ENCODE results near the gene CFHR1.
A peak's percentile ranks its signal among the peaks of the same experiment; 100 is the strongest.
"Not testable (repeated sequence)": the region's sequence is repeated elsewhere in the genome, so short reads cannot be mapped to it uniquely, and the experiment has no call there.

CFHR1 gene

DNA sequence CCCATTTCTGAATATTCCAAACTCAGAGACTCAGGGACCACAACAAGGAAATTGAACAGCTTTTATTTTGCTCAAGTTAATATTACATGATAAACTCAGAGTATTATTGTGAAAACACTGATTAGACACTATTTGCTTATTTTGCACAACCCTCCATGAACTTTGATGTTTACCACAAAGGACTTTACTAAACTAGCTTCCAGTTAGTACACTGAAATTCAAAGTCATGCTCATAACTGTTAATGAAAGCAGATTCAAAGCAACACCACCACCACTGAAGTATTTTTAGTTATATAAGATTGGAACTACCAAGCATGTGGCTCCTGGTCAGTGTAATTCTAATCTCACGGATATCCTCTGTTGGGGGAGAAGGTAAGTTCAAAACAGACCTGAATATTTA lies at the start of gene CFHR1:
TSS of gene CFHR1 (plus strand) at position 201 of the 400 bp plus-strand sequence. CDS start at position 315, 114 bp downstream.
- DNase-seq (ENCODE audit: low read depth in 1 of 2, low spot score in 1 of 2), result not testable (repeated sequence)

DNA sequence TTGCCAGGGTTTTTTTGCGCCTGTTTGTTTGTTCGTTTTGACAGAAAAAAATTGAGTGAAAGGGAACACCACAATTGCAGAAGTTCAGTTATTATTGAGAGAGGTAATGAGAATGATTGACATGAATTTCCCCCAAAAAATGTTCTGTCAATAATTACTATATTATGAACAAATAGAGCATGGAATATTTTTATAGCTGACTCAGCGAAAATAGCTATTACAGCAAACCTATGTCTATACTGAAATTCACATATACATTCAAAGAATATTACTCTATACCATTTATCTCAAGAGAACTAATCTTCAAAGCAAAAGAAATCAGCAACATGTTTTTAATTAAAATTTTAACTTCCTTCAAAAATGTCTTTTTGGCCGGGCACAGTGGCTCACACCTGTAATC lies 49.7 kb upstream of the CFHR1 start:
- DNase-seq (ENCODE audit: low read depth in 1 of 2, low spot score in 1 of 2), result not testable (repeated sequence)

DNA sequence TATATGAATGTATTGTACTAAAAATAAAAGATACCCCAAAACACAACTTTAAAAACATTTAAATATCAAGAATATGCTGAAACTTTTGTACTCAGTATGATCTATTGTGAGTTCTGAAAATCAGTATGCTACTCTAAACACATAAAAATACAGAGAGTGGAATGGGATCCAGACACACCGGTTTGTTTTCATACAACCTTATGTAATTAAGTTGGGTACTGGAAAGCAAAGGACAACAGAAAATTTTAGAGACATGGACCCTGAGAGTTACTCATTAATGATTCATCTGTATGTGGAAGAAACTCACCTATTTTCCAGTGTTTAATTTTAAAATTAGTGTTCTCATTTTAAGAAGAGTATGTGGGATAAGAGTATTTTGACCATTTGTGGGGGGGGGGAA lies 45.8 kb upstream of the CFHR1 start:
- DNase-seq (ENCODE audit: low read depth in 1 of 2, low spot score in 1 of 2), result no peak

DNA sequence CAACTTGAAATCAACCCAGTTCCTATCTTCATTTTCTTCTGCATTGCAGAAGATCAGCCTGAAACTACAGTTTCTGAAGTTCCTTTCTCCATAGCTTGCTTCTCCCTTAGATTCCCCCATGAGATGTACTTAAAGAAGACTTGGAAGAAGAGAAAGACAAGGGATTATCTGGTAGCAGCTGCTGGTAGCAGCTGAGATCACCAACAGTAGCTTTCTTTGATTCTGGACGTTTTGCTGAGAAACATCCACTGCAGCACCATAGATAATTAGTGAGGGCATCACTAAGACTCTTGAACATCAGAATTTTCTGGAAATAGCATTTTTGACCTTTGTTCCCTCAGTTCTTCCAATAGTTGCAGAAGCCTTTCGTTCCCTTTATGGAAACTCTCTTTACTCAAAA lies 45.4 kb upstream of the CFHR1 start:
- no peak for DNase-seq (ENCODE audit: low read depth in 1 of 2, low spot score in 1 of 2)

DNA sequence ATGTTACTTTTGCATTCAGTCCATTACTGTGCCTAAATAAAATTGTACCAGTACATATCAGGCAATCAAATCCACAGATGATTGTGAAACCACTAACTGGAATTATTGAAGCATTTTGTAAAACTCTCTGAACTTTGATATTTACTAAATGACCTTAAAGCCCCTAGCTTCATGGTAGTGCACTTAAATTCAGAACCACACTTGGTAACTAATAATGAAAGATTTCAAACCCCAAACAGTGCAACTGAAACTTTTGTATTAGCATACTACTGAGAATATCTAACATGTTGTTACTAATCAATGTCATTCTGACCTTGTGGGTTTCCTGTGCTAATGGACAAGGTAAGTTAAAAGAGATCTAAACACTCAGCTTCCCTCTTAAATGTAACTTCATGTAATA lies 44.9 kb upstream of the CFHR1 start, which contains the start of gene CFHR3:
TSS of gene CFHR3 (plus strand) at position 238 of the 400 bp plus-strand sequence. CDS start at position 285, 47 bp downstream.
- no peak for DNase-seq (ENCODE audit: low read depth in 1 of 2, low spot score in 1 of 2)

DNA sequence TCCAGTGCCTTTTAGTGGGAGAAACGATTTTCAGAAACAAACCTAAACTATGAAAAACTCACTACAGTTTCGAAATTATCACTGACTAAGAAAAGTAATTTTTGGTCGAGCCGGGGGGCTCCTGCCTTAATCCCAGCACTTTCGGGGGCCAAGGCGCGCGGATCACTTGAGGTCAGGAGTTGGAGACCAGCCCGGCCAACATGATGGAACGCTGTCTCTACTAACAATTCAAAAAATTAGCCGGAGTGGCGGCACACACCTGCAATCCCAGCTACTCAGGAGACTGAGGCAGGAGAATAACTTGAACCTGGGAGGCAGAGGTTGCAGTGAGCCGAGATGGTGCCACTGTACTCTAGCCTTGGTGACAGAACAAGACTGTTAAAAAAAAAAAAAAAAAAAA lies 41.9 kb upstream of the CFHR1 start:
- DNase-seq (ENCODE audit: low read depth in 1 of 2, low spot score in 1 of 2), result no peak

DNA sequence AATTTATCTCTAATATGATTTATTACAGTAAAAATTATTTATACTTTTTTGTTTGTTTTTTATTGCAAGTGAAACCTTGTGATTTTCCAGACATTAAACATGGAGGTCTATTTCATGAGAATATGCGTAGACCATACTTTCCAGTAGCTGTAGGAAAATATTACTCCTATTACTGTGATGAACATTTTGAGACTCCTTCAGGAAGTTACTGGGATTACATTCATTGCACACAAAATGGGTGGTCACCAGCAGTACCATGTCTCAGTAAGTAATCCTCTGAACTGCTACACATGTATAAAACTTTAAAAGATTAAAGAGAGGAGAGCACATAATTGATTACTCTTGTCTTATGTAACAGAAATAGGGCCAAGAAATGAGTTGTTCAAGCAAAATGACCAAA lies 40.4 kb upstream of the CFHR1 start:
- no peak for DNase-seq (ENCODE audit: low read depth in 1 of 2, low spot score in 1 of 2)

DNA sequence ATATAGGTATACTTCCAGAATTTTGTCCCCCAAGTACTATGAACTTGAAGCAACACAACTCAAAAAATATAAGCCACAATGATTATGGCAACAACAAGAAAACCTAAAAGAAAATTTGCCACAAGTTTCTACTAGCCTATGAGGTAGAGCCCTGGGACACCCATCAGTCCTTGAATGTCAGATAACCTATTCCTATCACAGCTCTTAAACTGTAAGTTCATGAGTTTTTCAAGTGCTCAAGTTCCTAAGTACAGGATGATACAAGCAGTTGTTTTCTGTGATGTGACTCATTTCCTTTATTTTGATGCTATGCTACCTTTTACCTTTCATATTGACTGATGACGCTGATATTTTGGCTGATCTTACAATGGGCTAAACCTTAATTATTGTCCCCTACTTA lies 28.3 kb upstream of the CFHR1 start:
- DNase-seq (ENCODE audit: low read depth in 1 of 2, low spot score in 1 of 2), result not testable (repeated sequence)

DNA sequence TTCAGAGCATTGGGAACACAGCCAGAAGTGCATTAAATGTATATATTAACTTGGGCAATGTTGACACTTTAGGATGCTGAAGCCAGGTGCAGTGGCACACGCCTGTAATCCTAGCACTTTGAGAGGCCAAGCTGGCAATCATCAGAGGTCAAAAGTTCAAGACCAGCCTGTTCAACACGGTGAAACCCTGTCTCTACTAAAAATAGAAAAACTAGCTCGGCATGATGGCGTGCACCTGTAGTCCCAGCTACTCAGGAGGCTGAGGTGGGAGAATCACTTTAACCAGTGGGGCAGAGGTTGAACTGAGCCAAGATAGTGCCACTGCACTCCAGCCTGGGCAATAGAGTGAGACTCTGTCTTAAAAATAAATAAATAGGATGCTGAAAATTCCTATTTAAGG lies 25.4 kb upstream of the CFHR1 start:
- DNase-seq (ENCODE audit: low read depth in 1 of 2, low spot score in 1 of 2), result not testable (repeated sequence)

DNA sequence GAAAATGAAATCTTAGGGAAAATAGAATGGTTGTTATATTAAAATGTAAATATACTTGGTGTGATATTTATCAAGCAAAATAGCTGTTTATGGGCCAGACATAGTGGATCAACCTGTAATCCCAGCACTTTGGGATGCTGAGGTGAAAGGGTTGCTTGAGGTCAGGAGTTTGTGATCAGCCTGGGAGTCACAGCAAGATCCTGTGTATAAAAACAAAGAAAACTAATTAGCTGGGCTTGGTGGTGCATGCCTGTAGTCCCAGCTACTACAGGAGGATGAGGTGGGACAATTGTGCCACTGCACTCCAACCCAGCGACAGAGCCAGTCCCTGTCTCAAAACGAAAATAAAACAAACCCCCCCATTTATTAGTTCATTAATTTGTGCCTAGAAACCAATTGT lies 21.6 kb upstream of the CFHR1 start:
- no peak for DNase-seq (ENCODE audit: low read depth in 1 of 2, low spot score in 1 of 2)

DNA sequence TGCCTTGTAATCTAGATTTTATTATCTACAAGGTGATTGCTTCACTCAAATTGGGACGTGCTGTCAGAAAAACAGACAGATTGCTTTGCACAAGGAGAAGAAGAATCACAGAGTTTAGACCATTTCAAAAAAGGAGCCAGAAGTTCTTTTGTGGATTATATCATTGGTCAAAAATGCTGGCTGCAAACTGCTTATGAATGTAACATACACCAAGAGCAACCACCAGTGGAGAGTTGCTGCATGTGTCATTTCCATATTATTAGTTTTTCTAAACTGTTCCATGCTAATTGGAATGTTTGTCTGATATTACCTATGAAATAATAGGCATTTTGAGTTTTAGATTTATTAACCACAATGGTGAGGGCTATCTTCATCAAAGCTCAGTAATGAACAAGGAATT lies 17.6 kb upstream of the CFHR1 start:
- DNase-seq (ENCODE audit: low read depth in 1 of 2, low spot score in 1 of 2), result not testable (repeated sequence)

DNA sequence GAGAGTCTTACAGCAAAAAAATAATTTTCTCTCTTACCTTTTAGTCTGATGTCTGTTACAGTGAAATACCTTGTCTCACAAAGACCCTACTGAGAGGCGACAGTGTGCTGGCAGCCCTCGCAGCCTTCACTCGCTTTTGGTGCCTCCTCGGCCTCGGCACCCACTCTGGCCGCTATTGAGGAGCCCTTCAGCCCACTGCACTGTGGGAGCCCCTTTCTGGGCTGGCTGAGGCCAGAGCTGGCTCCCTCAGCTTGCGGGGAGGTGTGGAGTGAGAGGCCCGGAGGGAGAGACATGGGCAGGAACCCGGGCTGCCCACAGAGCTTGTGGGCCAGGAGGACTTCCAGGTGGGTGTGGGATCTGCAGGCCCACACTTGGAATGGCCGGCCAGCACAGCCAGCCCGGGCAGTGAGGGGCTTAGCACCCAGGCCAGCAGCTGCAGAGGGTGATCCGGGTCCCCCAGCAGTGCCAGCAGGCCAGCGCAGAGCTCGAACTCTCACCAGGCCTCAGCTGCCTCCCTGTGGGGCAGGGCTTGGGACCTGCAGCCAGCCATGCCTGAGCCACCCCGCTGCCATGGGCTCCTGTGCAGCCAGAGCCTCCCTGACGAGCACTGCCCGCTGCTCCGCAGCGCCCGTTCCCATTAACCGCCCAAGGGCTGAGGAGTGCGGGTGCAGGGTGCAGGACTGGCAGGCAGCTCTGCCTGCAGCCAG lies 10.8 kb upstream of the CFHR1 start:
- DNase-seq (ENCODE audit: low read depth in 1 of 2, low spot score in 1 of 2), result no peak

DNA sequence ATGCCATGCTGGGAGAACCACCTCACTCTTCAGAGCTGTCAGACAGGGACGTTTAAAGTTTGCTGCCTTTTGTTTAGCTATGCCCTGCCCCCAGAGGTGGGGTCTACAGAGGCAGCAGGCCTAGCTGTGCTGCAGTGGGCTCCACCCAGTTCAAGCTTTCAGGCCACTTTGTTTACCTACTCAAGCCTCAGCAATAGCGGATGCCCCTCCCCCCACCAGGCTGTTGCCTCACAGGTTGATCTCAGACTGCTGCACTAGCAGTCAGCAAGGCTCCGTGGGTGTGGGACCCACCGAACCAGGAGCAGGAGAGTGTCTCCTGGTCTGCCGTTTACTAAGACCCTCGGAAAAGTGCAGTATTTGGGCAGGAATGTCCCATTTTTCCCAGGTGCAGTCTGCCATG lies 2.1 kb upstream of the CFHR1 start:
- DNase-seq (ENCODE audit: low read depth in 1 of 2, low spot score in 1 of 2), result not testable (repeated sequence)

DNA sequence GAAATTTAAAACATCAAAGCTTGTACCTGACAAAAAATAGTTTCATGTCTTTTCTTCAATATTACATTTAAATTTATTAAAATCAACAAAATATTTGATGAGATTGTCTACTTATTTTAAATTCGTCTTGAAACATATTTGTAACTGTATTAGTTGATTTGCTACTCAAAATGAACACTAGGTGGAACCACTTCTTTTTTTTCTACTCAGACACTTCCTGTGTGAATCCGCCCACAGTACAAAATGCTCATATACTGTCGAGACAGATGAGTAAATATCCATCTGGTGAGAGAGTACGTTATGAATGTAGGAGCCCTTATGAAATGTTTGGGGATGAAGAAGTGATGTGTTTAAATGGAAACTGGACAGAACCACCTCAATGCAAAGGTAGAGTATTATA lies 8.3 kb downstream of the CFHR1 start:
- DNase-seq (ENCODE audit: low read depth in 1 of 2, low spot score in 1 of 2), result peak in 1 of 2 donors; percentile 2

DNA sequence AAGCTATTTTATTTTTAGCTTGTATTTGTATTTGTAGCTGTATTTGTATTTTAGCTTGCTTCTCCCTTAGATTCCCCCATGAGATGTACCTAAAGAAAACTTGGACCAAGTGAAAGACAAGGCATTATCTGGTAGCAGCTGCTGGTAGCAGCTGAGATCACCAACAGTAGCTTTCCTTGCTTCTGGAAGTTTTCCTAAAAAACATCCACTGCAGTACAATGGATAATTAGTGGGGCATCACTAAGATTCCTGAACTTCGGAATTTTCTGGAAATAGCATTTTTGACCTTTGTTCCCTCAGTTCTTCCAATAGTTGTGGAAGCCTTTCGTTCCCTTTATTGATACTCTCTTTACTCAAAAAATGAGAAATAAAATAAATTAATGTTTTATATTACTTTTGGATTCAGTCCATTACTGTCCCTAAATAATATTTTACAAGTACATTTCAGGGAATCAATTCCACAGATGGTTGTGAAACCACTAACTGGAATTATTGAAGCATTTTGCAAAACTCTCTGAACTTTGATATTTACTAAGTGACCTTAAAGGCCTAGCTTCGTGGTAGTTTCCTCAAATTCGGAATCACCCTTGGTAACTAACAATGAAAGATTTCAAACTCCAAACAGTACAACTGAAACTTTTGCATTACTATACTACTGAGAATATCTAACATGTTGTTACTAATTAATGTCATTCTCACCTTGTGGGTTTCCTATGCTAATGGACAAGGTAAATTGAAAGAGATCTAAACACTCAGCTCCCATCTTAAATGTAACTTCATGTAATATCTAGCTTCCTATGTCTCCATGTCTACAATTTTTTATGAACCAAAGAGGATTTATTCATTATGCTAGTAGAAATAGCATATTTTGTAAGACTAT lies 30.3 kb downstream of the CFHR1 start:
- DNase-seq (ENCODE audit: low read depth in 1 of 2, low spot score in 1 of 2), result not testable (repeated sequence)

DNA sequence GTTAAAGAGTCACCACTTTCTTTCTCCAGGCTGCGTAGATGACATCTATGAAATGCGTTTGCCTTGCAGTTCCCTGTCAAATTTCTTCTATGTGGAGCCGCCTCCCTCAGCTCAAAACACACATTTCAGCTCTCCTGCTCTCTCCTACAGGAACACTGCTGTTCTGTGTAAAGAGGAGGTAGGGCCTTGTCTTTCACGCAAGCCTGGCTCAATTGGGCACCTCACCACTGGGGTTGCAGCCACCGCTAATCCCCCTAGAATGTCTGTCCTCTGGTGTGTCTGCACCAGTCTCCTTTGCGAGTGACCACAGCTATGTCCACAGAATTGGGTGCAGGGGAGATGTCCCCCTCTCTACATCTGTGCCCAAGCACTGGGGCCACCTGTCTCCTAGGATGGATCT lies 36.5 kb downstream of the CFHR1 start:
- DNase-seq (ENCODE audit: low read depth in 1 of 2, low spot score in 1 of 2), result no peak

DNA sequence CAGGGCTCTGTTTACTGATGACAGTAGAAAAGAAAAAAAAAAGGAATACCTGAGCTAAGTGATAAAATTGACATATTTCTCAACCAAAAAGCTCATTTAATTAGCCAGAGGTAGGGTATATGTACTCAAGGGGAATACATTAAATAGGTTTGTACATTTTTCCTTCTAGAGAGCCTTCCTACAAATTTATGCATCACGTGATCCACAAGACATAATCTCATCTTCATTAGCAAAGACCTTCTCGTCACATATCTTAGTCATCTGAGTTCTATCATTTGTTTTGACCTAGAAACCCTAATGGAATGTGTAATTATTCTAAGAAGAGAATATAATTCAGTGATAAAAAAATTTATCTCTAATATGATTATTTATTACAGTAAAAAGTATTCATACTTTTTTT lies 37.7 kb downstream of the CFHR1 start:
- no peak for DNase-seq (ENCODE audit: low read depth in 1 of 2, low spot score in 1 of 2)

DNA sequence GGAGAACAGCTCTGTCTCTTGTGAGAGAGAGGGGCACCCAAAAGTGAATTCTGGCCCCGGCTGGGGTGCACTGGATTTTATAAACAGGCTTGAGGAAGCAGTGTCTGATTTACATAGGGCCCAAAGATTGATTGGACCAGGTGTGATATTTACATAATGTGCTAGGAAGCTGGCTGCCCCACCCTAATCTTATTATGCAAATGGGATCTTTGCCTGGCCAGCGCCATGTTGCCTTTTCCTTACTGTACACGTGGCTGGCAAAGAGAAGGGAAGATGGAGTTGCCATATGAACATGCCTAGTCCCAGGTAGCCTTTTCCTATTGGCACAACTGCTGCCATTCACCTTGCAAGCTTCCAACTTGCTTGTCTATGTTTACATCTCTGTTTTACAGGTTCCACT lies 39.3 kb downstream of the CFHR1 start:
- DNase-seq (ENCODE audit: low read depth in 1 of 2, low spot score in 1 of 2), result no peak

DNA sequence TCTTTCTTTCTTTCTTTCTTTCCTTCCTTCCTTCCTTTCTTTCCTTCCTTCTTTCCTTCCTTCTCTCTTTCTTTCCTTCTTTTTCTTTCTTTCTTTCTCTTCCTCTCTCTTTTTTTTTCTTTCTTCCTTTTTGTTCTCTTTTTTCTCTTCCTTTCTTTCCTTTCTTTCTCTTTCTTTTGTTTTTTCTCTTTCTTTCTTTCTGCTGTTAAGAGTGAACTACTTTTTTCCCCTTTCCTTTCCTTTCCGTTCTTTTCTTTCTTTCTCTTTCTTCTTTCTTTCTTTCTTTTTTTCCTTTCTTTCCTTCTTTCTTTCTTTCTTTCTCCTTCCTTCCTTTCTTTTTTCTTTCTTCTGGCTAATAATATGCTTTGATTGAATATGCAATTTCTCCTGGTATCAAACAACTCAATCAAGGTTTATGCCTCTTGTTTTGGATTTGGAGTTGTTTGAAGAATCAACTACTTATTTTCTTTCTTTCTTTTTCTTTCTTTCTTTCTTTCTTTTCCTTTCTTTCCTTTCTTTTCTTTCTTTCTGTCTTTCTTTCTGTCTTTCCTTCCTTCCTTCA lies 40.9 kb downstream of the CFHR1 start:
- DNase-seq (ENCODE audit: low read depth in 1 of 2, low spot score in 1 of 2), result no peak

DNA sequence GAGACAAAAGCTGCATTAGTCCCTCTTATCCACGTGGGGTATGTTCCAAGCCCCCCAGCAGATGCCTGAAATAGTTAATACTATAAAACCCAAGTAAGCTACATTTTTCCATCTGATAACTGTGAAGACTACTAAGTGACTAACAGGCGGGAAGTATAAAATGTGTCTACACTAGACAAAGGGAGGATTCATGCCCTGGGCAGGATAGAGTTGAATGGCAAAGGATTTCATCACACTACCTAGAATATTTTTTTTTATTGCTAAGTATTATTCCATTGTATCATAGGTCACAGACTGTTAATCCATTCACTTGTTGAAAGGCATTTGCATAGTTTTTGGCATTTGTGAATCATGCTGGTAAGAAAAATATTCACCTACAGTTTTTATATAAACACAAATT lies 41.9 kb downstream of the CFHR1 start:
- DNase-seq (ENCODE audit: low read depth in 1 of 2, low spot score in 1 of 2), result no peak

DNA sequence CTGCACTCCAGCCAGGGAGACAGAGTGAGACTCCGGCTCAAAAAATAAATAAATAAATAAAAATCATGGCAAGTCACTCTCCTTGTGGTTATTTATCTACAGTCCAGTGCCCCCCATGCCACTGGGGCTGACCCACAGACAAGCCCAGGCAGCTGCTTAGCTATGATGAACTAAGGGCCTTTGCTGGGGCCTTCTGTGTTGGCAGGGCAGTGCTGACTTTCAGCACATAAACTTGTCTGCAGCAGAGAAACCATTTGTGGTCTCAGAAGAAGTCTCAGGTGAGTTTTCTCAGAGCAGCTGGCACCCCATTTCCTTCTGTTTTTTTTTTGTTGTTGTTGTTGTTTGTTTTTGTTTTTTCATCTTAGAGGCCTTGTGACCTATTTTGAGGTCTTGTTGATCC lies 47.4 kb downstream of the CFHR1 start:
- DNase-seq (ENCODE audit: low read depth in 1 of 2, low spot score in 1 of 2), result no peak

DNA sequence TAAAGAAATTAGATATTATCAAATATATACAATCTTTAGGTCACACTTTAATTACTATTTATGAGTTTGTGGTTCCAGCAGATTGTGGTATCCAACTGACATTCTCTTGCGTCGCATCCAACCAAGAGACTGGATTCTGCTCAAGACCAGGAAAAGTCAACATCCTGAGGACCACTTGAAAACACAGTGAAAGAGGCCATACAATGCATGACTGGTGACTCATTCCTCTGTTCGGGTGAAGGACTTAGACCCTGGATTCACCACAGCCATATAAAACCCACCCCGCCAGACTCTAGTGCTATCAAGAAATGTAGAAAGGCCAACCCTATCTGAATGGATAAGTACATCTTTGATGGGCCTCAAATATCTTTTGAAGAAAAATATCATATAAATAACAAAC lies 53.9 kb downstream of the CFHR1 start:
- no peak for DNase-seq (ENCODE audit: low read depth in 1 of 2, low spot score in 1 of 2)
